Measurements from ENCODE around the gene FEM1B.

DNA sequence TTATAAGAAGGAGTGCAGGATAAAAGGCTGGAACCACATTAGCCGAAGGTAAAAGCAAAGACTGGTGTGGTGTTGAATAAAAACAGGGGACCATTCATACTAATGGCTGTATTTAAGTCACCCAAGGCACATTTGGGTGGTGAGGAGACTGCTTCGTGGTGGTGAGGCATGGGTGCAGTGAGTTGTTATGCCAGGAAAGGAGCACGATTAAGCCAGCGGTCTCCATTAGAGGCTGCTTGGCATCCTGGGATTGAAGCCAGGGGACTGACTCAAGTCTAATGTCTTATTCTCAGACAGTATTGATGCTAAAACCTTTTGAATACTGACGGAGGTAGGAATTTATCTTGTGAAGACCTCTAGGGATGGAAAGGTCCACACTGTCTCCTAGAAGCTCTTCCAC lies 21.9 kb downstream of the FEM1B start:
- TF ChIP-seq POLR2A (IDR thresholded peaks at IDR 0.05; ENCODE audit: low read length) (no peak), GATA1 (IDR thresholded peaks at IDR 0.05; ENCODE audit: low read depth, low read length) (no peak)

All from erythroblast (primary cell).